ENCODE data around the gene SKI. TPM values are rescaled to one million over a fixed set of nuclear protein-coding genes. Genes with fewer than 3 reads are reported as not detected.

The SKI gene
- total RNA-seq, 1 donor from 2014 or later = 53.8 TPM

GRCh38 chr1:2279210-2279639, 51.1 kb downstream of the SKI start:
- Histone ChIP-seq H3K4me1 (peaks cover 77% of the 10 kb centered on the region), H3K27ac (peak overlapping the region; percentile 73), H3K9me3 (no peaks in the 10 kb centered on the region), H3K36me3 (no peaks in the 10 kb centered on the region), H3K27me3 (no peaks in the 10 kb centered on the region), H3K4me3 (peak overlapping the region in 1 of 2 donors; percentile 19)
- intact Hi-C loops (cut with DNase I) = no loop called here
- TF ChIP-seq POLR2A (IDR thresholded peaks at IDR 0.05) = no peak
- no peak for TF ChIP-seq POLR2AphosphoS5 (IDR thresholded peaks at IDR 0.05; ENCODE audit: insufficient read depth in 1 of 2, low read depth in 1 of 2)
- TF ChIP-seq CTCF (IDR thresholded peaks at IDR 0.05) = no peak
- DNase-seq (ENCODE audit: extremely low spot score in 2 of 2) = no peak

GRCh38 chr1:2279817-2280216, 51.7 kb downstream of the SKI start:
- no peaks in the 10 kb centered on the region for H3K9me3 ChIP-seq
- no peak for DNase-seq (ENCODE audit: extremely low spot score in 2 of 2)
- TF ChIP-seq POLR2AphosphoS5 (IDR thresholded peaks at IDR 0.05; ENCODE audit: insufficient read depth in 1 of 2, low read depth in 1 of 2) = no peak
- TF ChIP-seq CTCF (IDR thresholded peaks at IDR 0.05) = no peak
- TF ChIP-seq POLR2A (IDR thresholded peaks at IDR 0.05) = no peak
- peak overlapping the region; percentile 73 for H3K27ac ChIP-seq
- no peaks in the 10 kb centered on the region for H3K36me3 ChIP-seq
- H3K27me3 ChIP-seq = no peaks in the 10 kb centered on the region
- H3K4me1 ChIP-seq = peaks cover 77% of the 10 kb centered on the region
- H3K4me3 ChIP-seq = peak overlapping the region in 1 of 2 donors; percentile 1
- intact Hi-C loops (cut with DNase I) = no loop called here

- no peaks in the 10 kb centered on the region for H3K27me3 ChIP-seq
- DNase-seq (ENCODE audit: extremely low spot score in 2 of 2) = no peak
- no peak for TF ChIP-seq POLR2A (IDR thresholded peaks at IDR 0.05)
- no peak for TF ChIP-seq POLR2AphosphoS5 (IDR thresholded peaks at IDR 0.05; ENCODE audit: insufficient read depth in 1 of 2, low read depth in 1 of 2)
- no peak for TF ChIP-seq CTCF (IDR thresholded peaks at IDR 0.05)
- no peak overlapping the region for H3K4me3 ChIP-seq
- no peak overlapping the region for H3K27ac ChIP-seq
- intact Hi-C loops (cut with DNase I) = no loop called here
- H3K4me1 ChIP-seq = peaks cover 56% of the 10 kb centered on the region
- no peaks in the 10 kb centered on the region for H3K36me3 ChIP-seq
- no peaks in the 10 kb centered on the region for H3K9me3 ChIP-seq
These were observed 54.6 kb downstream of the SKI start for GRCh38 chr1:2282556-2283270.

- DNase-seq (ENCODE audit: extremely low spot score in 2 of 2) = no peak
- Histone ChIP-seq H3K4me1 (peaks cover 52% of the 10 kb centered on the region), H3K9me3 (no peaks in the 10 kb centered on the region), H3K27ac (no peak overlapping the region), H3K27me3 (no peaks in the 10 kb centered on the region), H3K36me3 (no peaks in the 10 kb centered on the region), H3K4me3 (no peak overlapping the region)
- intact Hi-C loops (cut with DNase I) = no loop called here
- TF ChIP-seq CTCF (IDR thresholded peaks at IDR 0.05) = no peak
- no peak for TF ChIP-seq POLR2AphosphoS5 (IDR thresholded peaks at IDR 0.05; ENCODE audit: insufficient read depth in 1 of 2, low read depth in 1 of 2)
- TF ChIP-seq POLR2A (IDR thresholded peaks at IDR 0.05) = no peak
These were observed 55.4 kb downstream of the SKI start for GRCh38 chr1:2283371-2283990.
